Panc1 (cell line): ENCODE results near the gene GRM1.

Source experiments
- POLR2AphosphoS5 ChIP-seq: IDR thresholded peaks from 2 replicates; pipeline ENCODE4 v1.6.1; 2012; ENCODE audit warnings: mild to moderate bottlenecking, low read depth, low read length, moderate library complexity
- TCF7L2 ChIP-seq: IDR thresholded peaks from 2 replicates; pipeline ENCODE4 v1.6.1; 2011; ENCODE audit warnings: mild to moderate bottlenecking, low read depth, low read length, inconsistent platforms
- TF ChIP-seq, protein P1 (sequence below): fragments of 450-650 bp; IDR thresholded peaks from 2 replicates; pipeline ENCODE4 v1.5.1; 2017; ENCODE audit warnings: mild to moderate bottlenecking
- TF ChIP-seq, protein P2 (sequence below), 2 experiments: IDR thresholded peaks; 2 replicates each; pipeline ENCODE4 v1.6.1; 2011 to 2012; ENCODE audit warnings: low read depth in 2 of 2, control low read depth in 1 of 2, low read length in 1 of 2, mild to moderate bottlenecking in 1 of 2, moderate library complexity in 1 of 2; ENCODE audit not compliant: insufficient read depth in 1 of 2

DNA sequence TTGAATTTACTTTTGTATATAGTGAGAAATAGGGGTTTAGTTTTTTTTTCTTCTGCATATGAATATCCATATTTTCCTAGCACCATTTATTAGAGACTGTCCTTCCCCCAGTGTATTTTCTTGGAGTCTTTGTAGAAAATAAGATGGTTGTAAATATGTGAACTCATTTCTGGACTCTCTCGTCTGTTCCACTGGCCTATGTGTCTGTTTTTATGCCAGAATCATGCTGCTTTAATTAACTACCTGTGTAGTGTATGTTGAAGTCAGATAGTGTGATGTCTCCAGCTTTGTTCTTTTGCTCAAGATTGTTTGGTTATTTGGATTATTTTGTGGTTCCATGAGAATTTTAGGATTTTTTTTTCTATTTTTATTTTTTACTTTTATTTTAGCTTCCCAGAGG lies 338.2 kb downstream of the GRM1 start:
- TF ChIP-seq POLR2AphosphoS5 (no peak), TCF7L2 (no peak)
- TF ChIP-seq, protein P1, sequence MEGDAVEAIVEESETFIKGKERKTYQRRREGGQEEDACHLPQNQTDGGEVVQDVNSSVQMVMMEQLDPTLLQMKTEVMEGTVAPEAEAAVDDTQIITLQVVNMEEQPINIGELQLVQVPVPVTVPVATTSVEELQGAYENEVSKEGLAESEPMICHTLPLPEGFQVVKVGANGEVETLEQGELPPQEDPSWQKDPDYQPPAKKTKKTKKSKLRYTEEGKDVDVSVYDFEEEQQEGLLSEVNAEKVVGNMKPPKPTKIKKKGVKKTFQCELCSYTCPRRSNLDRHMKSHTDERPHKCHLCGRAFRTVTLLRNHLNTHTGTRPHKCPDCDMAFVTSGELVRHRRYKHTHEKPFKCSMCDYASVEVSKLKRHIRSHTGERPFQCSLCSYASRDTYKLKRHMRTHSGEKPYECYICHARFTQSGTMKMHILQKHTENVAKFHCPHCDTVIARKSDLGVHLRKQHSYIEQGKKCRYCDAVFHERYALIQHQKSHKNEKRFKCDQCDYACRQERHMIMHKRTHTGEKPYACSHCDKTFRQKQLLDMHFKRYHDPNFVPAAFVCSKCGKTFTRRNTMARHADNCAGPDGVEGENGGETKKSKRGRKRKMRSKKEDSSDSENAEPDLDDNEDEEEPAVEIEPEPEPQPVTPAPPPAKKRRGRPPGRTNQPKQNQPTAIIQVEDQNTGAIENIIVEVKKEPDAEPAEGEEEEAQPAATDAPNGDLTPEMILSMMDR = no peak
- TF ChIP-seq, protein P2, sequence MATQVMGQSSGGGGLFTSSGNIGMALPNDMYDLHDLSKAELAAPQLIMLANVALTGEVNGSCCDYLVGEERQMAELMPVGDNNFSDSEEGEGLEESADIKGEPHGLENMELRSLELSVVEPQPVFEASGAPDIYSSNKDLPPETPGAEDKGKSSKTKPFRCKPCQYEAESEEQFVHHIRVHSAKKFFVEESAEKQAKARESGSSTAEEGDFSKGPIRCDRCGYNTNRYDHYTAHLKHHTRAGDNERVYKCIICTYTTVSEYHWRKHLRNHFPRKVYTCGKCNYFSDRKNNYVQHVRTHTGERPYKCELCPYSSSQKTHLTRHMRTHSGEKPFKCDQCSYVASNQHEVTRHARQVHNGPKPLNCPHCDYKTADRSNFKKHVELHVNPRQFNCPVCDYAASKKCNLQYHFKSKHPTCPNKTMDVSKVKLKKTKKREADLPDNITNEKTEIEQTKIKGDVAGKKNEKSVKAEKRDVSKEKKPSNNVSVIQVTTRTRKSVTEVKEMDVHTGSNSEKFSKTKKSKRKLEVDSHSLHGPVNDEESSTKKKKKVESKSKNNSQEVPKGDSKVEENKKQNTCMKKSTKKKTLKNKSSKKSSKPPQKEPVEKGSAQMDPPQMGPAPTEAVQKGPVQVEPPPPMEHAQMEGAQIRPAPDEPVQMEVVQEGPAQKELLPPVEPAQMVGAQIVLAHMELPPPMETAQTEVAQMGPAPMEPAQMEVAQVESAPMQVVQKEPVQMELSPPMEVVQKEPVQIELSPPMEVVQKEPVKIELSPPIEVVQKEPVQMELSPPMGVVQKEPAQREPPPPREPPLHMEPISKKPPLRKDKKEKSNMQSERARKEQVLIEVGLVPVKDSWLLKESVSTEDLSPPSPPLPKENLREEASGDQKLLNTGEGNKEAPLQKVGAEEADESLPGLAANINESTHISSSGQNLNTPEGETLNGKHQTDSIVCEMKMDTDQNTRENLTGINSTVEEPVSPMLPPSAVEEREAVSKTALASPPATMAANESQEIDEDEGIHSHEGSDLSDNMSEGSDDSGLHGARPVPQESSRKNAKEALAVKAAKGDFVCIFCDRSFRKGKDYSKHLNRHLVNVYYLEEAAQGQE (IDR thresholded peaks at IDR 0.05; ENCODE audit: insufficient read depth in 1 of 2, low read depth in 2 of 2, low read length in 1 of 2) = no peak
